BJ (cell line): ENCODE data around the gene CCDC175. TPM values are rescaled to one million over a fixed set of nuclear protein-coding genes. Genes with fewer than 3 reads are reported as not detected.

Experiments
- CTCF ChIA-PET: fragments of 350-600 bp; formaldehyde crosslinking; extraction: SDS; loops from one replicate; lab custom pipeline; 2021; ENCODE audit warnings: antibody characterized with exemption, inconsistent platforms; lab: Yijun Ruan, JAX
- POLR2A ChIA-PET: fragments of 300-600 bp; sonication (Branson Sonifier 250); formaldehyde crosslinking; extraction: SDS; loops from one replicate; lab custom pipeline; 2021; ENCODE audit warnings: antibody characterized with exemption; lab: Charles Lee
- DNase-seq: peaks from one replicate; pipeline ENCODE4 v3.0.0-alpha.2; 2011; ENCODE audit warnings: low read depth
- H3K27me3 ChIP-seq: 2 replicates; pipeline ENCODE4 v1.6.0; 2011; ENCODE audit warnings: low read length; ENCODE audit not compliant: control insufficient read depth, insufficient read depth
- H3K36me3 ChIP-seq: 2 replicates; pipeline ENCODE4 v1.5.1; 2011; ENCODE audit warnings: low read length; ENCODE audit not compliant: control insufficient read depth, insufficient read depth
- H3K4me3 ChIP-seq: 2 replicates; pipeline ENCODE4 v1.5.1; 2011; ENCODE audit warnings: low read depth, mild to moderate bottlenecking, control low read depth, low read length
- polyA plus RNA-seq: library from polyadenylated mRNA; depleted of rRNA; stranded (reverse); fragments of >200 nt; gene quantifications from 2 replicates; pipeline ENCODE4 v1.2.3, GENCODE V29; 2011
- TF ChIP-seq, protein P1 (sequence below): IDR thresholded peaks from 2 replicates; pipeline ENCODE4 v1.5.1; 2011; ENCODE audit warnings: low read depth, mild to moderate bottlenecking, control low read depth, inconsistent platforms, low read length, moderate library complexity; ENCODE audit not compliant: insufficient read depth

The CCDC175 gene
- polyA plus RNA-seq, 1 experiment = not detected

DNA sequence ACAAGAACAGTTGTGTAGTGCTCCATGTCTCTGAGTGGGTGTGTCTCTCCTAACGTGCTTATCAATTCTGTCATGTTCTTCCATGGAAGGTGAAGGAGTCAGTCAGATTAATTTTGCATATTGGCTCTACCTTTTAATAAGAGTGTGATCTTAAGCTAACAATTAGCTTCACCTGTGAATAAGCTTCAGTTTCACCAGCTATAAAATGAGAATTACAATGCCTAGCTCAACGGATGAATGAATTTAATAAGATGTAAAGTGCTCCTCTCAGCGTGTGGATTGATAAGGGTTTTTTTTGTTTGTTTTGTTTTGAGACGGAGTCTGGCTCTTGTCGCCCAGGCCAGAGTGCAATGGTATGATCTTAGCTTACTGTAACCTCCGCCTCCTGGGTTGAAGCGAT is 32.7 kb downstream of the CCDC175 start:
- Histone ChIP-seq H3K27me3 (no peaks in the 10 kb centered on the region), H3K36me3 (no peaks in the 10 kb centered on the region), H3K4me3 (no peak overlapping the region)
- ChIA-PET CTCF (interaction anchor here (1.1 kb wide), 1 partner anchor 31 kb away, joined by 4 read pairs; no protein-coding TSS in a partner anchor), POLR2A (interaction anchor here (0.6 kb wide), 1 partner anchor 19 kb away, joined by 3 read pairs; no protein-coding TSS in a partner anchor)
- TF ChIP-seq, protein P1, sequence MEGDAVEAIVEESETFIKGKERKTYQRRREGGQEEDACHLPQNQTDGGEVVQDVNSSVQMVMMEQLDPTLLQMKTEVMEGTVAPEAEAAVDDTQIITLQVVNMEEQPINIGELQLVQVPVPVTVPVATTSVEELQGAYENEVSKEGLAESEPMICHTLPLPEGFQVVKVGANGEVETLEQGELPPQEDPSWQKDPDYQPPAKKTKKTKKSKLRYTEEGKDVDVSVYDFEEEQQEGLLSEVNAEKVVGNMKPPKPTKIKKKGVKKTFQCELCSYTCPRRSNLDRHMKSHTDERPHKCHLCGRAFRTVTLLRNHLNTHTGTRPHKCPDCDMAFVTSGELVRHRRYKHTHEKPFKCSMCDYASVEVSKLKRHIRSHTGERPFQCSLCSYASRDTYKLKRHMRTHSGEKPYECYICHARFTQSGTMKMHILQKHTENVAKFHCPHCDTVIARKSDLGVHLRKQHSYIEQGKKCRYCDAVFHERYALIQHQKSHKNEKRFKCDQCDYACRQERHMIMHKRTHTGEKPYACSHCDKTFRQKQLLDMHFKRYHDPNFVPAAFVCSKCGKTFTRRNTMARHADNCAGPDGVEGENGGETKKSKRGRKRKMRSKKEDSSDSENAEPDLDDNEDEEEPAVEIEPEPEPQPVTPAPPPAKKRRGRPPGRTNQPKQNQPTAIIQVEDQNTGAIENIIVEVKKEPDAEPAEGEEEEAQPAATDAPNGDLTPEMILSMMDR = no peak
- no peak for DNase-seq

DNA sequence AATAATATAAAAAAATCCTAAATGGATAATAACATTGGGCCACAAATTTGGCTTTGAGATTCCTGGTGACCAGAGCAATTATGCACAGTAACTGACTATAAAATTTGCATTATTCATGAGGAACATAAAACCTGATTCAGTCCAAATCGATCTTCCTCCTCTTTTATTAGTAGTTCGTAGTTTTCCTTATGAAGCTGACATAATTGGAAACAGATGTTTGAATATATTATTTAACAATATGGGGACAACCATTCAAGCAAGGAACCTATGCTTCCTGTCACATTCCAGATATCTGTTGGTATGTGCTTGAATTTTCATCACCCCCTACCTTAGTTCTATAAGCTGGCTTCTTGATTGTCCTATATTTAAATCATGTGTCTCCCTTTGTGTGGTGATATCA is 34.9 kb downstream of the CCDC175 start:
- no peak for DNase-seq
- H3K4me3 ChIP-seq = no peak overlapping the region
- ChIA-PET CTCF (no interaction called here), POLR2A (no interaction called here)
- H3K27me3 ChIP-seq = no peaks in the 10 kb centered on the region
- TF ChIP-seq, protein P1 = no peak
- H3K36me3 ChIP-seq = no peaks in the 10 kb centered on the region

DNA sequence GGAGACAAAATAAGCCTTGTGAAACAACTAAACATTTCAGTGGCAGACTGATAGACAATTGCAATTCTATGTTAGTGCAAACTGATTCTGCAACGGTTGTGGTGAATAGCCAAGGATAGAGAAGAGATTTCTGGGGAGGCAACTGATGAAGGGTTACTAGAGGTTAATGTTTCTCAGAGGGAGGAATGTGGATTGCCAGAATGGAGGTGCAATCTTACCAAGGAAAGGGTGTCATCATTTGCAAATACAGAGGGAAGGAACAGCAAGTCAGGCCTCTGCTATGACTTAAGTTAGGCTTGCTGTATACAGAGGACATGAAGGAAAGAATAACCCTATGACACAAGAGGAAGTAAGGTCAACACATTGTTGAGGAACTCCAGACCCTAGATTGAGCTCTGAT is 35.8 kb downstream of the CCDC175 start:
- Histone ChIP-seq H3K4me3 (no peak overlapping the region), H3K36me3 (no peaks in the 10 kb centered on the region), H3K27me3 (no peaks in the 10 kb centered on the region)
- TF ChIP-seq, protein P1 = no peak
- DNase-seq = no peak
- ChIA-PET POLR2A (no interaction called here), CTCF (no interaction called here)

DNA sequence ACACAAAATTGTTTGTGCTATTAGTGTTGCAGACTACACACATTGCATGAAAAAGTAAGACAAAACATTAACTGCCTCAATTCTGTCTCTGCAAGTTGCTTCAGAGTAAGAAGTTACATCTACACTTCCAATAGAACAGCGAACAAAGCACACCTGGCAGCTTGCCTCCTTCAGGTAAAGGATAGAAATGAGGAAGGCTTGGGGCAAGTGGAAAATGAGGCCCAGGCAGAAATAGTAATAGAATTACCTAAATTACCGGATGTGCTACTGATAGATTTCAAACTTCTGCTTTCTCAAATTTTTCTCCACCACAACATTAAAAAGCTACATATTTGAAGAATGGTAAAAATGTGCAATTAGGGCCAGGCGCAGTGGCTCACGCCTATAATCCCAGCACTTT is 37.7 kb downstream of the CCDC175 start:
- CTCF ChIA-PET = no interaction called here
- TF ChIP-seq, protein P1 = no peak

DNA sequence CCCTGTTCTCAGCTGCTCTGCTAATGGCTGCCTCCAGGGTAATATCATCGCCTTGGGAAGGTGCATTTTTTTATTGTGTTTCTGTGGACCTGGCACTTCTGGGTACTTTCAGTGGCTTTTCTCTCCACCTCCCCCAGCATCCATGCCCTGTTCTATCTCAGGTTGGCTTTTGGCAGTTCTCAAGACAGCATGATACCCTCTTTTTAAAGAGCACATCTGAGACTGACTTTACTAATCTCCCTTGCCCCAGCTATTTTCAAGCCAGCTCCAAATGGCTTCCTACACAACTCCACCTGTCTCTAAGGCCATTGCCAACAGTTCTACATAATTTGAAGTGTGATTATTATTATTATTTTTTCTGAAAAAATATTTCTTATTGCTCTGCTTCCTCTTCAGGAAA is 39.1 kb downstream of the CCDC175 start:
- TF ChIP-seq, protein P1 = no peak

More for the DNA sequence above, 37.7 kb downstream of the CCDC175 start:
- DNase-seq = no peak
- POLR2A ChIA-PET = no interaction called here
- no peaks in the 10 kb centered on the region for H3K27me3 ChIP-seq
- no peaks in the 10 kb centered on the region for H3K36me3 ChIP-seq
- H3K4me3 ChIP-seq = no peak overlapping the region

More for the DNA sequence above, 39.1 kb downstream of the CCDC175 start:
- Histone ChIP-seq H3K36me3 (no peaks in the 10 kb centered on the region), H3K4me3 (no peak overlapping the region), H3K27me3 (peaks cover under 1% of the 10 kb centered on the region; the same call in 1 of the 2 replicates)
- DNase-seq = no peak
- ChIA-PET POLR2A (no interaction called here), CTCF (no interaction called here)
